ENCODE measurements around the gene LDB3.

- no peak for TF ChIP-seq POLR2AphosphoS5 (IDR thresholded peaks at IDR 0.05; ENCODE audit: borderline replicate concordance, low read depth, low read length)
- no peak for TF ChIP-seq EZH2 (IDR thresholded peaks at IDR 0.05)
Observed at GRCh38 chr10:86770412-86770960, 102.2 kb downstream of the LDB3 start.

Data from SK-N-MC (cell line).